GM12891 (cell line): ENCODE measurements around the gene HORMAD1. TPM values are rescaled to one million over a fixed set of nuclear protein-coding genes. Genes with fewer than 3 reads are reported as not detected.
A peak's percentile ranks its signal among the peaks of the same experiment; 100 is the strongest.
"Not testable (repeated sequence)": the region's sequence is repeated elsewhere in the genome, so short reads cannot be mapped to it uniquely, and the experiment has no call there.

ENCODE experiments used
- DNase-seq: peaks from one replicate; pipeline ENCODE4 v3.0.0; 2011; ENCODE audit warnings: low spot score; ENCODE audit not compliant: insufficient read length
- FAIRE-seq: peaks from 2 replicates; lab custom pipeline; 2011; peaks lifted over from hg19 to GRCh38; lab: Jason Lieb, UNC
- PAX5 ChIP-seq: IDR thresholded peaks from 2 replicates; pipeline ENCODE4 v1.6.1; 2011; ENCODE audit warnings: low read length, moderate library complexity, mild to moderate bottlenecking; ENCODE audit not compliant: insufficient read depth, severe bottlenecking
- POLR2A ChIP-seq: IDR thresholded peaks from 2 replicates; pipeline ENCODE4 v1.6.1; 2011; ENCODE audit warnings: low read depth, low read length, control low read depth
- POLR2AphosphoS5 ChIP-seq: IDR thresholded peaks from 2 replicates; pipeline ENCODE4 v1.6.1; 2011; ENCODE audit warnings: low read depth, low read length, control low read depth
- POU2F2 ChIP-seq: IDR thresholded peaks from 2 replicates; pipeline ENCODE4 v1.6.1; 2011; ENCODE audit warnings: low read depth, mild to moderate bottlenecking, control low read depth, low read length, moderate library complexity
- SPI1 ChIP-seq: IDR thresholded peaks from 2 replicates; pipeline ENCODE4 v1.6.1; 2011; ENCODE audit warnings: low read depth, low read length, control low read depth
- TAF1 ChIP-seq: IDR thresholded peaks from 2 replicates; pipeline ENCODE4 v1.6.1; 2011; ENCODE audit warnings: low read depth, low read length, control low read depth
- polyA plus RNA-seq: library from polyadenylated mRNA; unstranded; fragments of >200 nt; gene quantifications from one replicate; pipeline ENCODE4 v1.2.1, GENCODE V29; 2012; ENCODE audit warnings: low read depth, missing spikeins, inconsistent platforms; ENCODE audit not compliant: missing spikeins

Gene HORMAD1
- polyA plus RNA-seq: not detected

GRCh38 chr1:150720703-150721102, at the start of gene HORMAD1:
Gene HORMAD1 (minus strand): TSS chr1:150720895. CDS start chr1:150719505, 1,390 bp downstream.
- FAIRE-seq (no peak), DNase-seq (no peak)
- no peak for TF ChIP-seq POLR2A
- no peak for TF ChIP-seq SPI1
- TF ChIP-seq POLR2AphosphoS5: no peak
- no peak for TF ChIP-seq POU2F2
- no peak for TF ChIP-seq TAF1
- TF ChIP-seq PAX5: no peak

- FAIRE-seq, DNase-seq: not testable (repeated sequence)
Observed at GRCh38 chr1:150767704-150768103, 47.0 kb upstream of the HORMAD1 start.

- FAIRE-seq, DNase-seq: not testable (repeated sequence)
Observed at GRCh38 chr1:150765977-150766301, 45.2 kb upstream of the HORMAD1 start.

- DNase-seq (peak; percentile 18), FAIRE-seq (peak; percentile 87)
- TF ChIP-seq SPI1 (peak; percentile 99), POLR2AphosphoS5 (peak; percentile 86), POU2F2 (no peak), TAF1 (peak; percentile 54; the same call in 1 of the 2 replicates), POLR2A (peak; percentile 79), PAX5 (no peak)
Observed at GRCh38 chr1:150765296-150765976, 44.7 kb upstream of the HORMAD1 start, which contains the start of gene CTSS. Gene CTSS (minus strand): TSS chr1:150765778. CDS start chr1:150764763, 1,015 bp downstream.

GRCh38 chr1:150764617-150765101, 44.0 kb upstream of the HORMAD1 start:
- DNase-seq: no peak
- peak; percentile 83 for FAIRE-seq

GRCh38 chr1:150763018-150763417, 42.3 kb upstream of the HORMAD1 start:
- TF ChIP-seq PAX5: no peak
- TF ChIP-seq POLR2A: no peak
- TF ChIP-seq SPI1: no peak
- TF ChIP-seq POU2F2: no peak
- TF ChIP-seq TAF1: no peak
- TF ChIP-seq POLR2AphosphoS5: no peak
- DNase-seq: no peak
- no peak for FAIRE-seq

More at GRCh38 chr1:150764617-150765101, 44.0 kb upstream of the HORMAD1 start:
- TF ChIP-seq POLR2A (no peak), PAX5 (no peak), TAF1 (no peak), POLR2AphosphoS5 (no peak)

GRCh38 chr1:150762552-150762951, 41.9 kb upstream of the HORMAD1 start:
- no peak for DNase-seq

GRCh38 chr1:150761801-150762200, 41.1 kb upstream of the HORMAD1 start:
- TF ChIP-seq PAX5 (no peak), POU2F2 (no peak), POLR2AphosphoS5 (no peak), TAF1 (no peak), POLR2A (no peak)
- DNase-seq: no peak
- FAIRE-seq: no peak

More at GRCh38 chr1:150762552-150762951, 41.9 kb upstream of the HORMAD1 start:
- FAIRE-seq: no peak
- TF ChIP-seq POLR2AphosphoS5 (no peak), POLR2A (no peak), TAF1 (no peak), POU2F2 (no peak), PAX5 (no peak), SPI1 (no peak)

- DNase-seq (no peak), FAIRE-seq (peak; percentile 55)
- TF ChIP-seq POLR2AphosphoS5 (no peak), POU2F2 (no peak), SPI1 (peak; percentile 28; the same call in 1 of the 2 replicates), PAX5 (no peak)
Observed at GRCh38 chr1:150760013-150760412, 39.3 kb upstream of the HORMAD1 start.

GRCh38 chr1:150753416-150753815, 32.7 kb upstream of the HORMAD1 start:
- DNase-seq (no peak), FAIRE-seq (no peak)
- no peak for TF ChIP-seq PAX5

- DNase-seq: no peak
- FAIRE-seq: no peak
- TF ChIP-seq POLR2A (no peak), PAX5 (no peak), TAF1 (no peak), POU2F2 (no peak), POLR2AphosphoS5 (no peak), SPI1 (no peak)
Observed at GRCh38 chr1:150751443-150751842, 30.7 kb upstream of the HORMAD1 start.
